Ishikawa (cell line): ENCODE results near the gene PPP3R2.

Experiments
- CEBPB ChIP-seq: IDR thresholded peaks from 2 replicates; pipeline ENCODE4 v1.6.1; 2012
- CREB1 ChIP-seq: IDR thresholded peaks from 2 replicates; pipeline ENCODE4 v1.6.1; 2012; ENCODE audit warnings: low read depth
- EP300 ChIP-seq: IDR thresholded peaks from 2 replicates; pipeline ENCODE4 v1.6.1; 2012; ENCODE audit warnings: borderline replicate concordance
- FOXM1 ChIP-seq: IDR thresholded peaks from 2 replicates; pipeline ENCODE4 v1.6.1; 2012; ENCODE audit warnings: low read depth, borderline replicate concordance
- MAX ChIP-seq: IDR thresholded peaks from 2 replicates; pipeline ENCODE4 v1.6.1; 2012
- NFIC ChIP-seq: IDR thresholded peaks from 2 replicates; pipeline ENCODE4 v1.6.1; 2012
- RAD21 ChIP-seq: IDR thresholded peaks from 2 replicates; pipeline ENCODE4 v1.6.1; 2012; ENCODE audit warnings: low read depth
- TAF1 ChIP-seq: IDR thresholded peaks from 2 replicates; pipeline ENCODE4 v1.6.1; 2012; ENCODE audit warnings: low read depth, mild to moderate bottlenecking
- YY1 ChIP-seq: IDR thresholded peaks from 2 replicates; pipeline ENCODE4 v1.6.1; 2012; ENCODE audit warnings: low read depth
- ZBTB7A ChIP-seq: IDR thresholded peaks from 2 replicates; pipeline ENCODE4 v1.6.1; 2012; ENCODE audit warnings: low read depth
- TF ChIP-seq, protein P1 (sequence below): IDR thresholded peaks from 2 replicates; pipeline ENCODE4 v1.6.1; 2012; ENCODE audit warnings: low read depth, mild to moderate bottlenecking

DNA sequence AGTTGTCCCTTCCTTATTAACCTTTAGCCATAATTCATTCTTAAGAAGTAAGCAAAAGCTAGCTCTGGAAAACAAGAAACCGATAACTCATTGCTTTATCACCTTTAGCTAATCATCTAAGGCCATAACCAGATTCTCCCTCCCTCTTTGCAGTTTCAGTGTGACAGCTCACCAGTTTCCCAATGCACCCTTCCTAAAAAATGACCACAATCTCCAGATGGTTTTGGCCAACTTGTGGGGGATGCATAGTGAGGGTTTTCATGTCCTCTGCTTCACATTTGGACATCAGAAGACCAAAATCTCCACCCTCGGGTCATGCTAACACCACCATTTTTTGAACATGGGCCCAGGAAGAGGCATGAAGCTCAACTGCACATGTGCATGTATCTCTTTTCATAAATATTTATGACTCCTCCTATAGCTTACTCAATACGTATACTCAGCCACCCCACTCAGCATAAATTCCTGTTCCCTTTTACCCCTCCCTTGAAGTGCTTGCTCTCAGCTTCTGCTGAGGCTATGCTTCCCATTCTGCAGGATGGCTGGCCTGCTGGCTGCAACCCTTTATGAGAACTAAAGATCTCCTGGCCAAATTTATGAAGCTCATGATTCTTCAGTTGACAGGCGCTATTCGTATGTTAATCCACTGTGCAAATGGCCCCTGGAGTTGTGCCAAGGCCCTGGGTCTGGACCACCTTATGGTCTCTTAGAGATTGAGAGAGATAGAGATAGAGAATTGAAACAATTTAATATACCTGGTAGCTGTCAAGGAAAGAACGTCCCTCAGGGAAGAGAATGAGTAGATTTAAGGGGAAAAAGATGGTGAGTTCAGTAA, 14.8 kb downstream of the PPP3R2 start:
- no peak for TF ChIP-seq EP300
- no peak for TF ChIP-seq YY1
- TF ChIP-seq, protein P1, sequence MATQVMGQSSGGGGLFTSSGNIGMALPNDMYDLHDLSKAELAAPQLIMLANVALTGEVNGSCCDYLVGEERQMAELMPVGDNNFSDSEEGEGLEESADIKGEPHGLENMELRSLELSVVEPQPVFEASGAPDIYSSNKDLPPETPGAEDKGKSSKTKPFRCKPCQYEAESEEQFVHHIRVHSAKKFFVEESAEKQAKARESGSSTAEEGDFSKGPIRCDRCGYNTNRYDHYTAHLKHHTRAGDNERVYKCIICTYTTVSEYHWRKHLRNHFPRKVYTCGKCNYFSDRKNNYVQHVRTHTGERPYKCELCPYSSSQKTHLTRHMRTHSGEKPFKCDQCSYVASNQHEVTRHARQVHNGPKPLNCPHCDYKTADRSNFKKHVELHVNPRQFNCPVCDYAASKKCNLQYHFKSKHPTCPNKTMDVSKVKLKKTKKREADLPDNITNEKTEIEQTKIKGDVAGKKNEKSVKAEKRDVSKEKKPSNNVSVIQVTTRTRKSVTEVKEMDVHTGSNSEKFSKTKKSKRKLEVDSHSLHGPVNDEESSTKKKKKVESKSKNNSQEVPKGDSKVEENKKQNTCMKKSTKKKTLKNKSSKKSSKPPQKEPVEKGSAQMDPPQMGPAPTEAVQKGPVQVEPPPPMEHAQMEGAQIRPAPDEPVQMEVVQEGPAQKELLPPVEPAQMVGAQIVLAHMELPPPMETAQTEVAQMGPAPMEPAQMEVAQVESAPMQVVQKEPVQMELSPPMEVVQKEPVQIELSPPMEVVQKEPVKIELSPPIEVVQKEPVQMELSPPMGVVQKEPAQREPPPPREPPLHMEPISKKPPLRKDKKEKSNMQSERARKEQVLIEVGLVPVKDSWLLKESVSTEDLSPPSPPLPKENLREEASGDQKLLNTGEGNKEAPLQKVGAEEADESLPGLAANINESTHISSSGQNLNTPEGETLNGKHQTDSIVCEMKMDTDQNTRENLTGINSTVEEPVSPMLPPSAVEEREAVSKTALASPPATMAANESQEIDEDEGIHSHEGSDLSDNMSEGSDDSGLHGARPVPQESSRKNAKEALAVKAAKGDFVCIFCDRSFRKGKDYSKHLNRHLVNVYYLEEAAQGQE = no peak
- TF ChIP-seq NFIC = no peak
- TF ChIP-seq RAD21 = no peak
- no peak for TF ChIP-seq TAF1
- TF ChIP-seq CREB1 = no peak
- TF ChIP-seq FOXM1 = no peak
- no peak for TF ChIP-seq ZBTB7A
- TF ChIP-seq MAX = no peak
- TF ChIP-seq CEBPB = no peak
